Smooth muscle cell (in vitro differentiated cells): ENCODE measurements around the gene TBRG1. TPM values are rescaled to one million over a fixed set of nuclear protein-coding genes. Genes with fewer than 3 reads are reported as not detected.
A peak's percentile ranks its signal among the peaks of the same experiment; 100 is the strongest.

Experiments used
- DNase-seq: peaks from one replicate; lab custom pipeline; 2025; ENCODE audit not compliant: unreplicated experiment; lab: John Stamatoyannopoulos, UW
- H2AFZ ChIP-seq: fragments of 200-600 bp; sonication (generic); 2 replicates; pipeline ENCODE4 v1.6.0; 2016; ENCODE audit warnings: antibody characterized with exemption, low read depth, mild to moderate bottlenecking
- H3F3A ChIP-seq: fragments of 200-600 bp; sonication (generic); 2 replicates; pipeline ENCODE4 v1.6.0; 2017; ENCODE audit warnings: antibody characterized with exemption, low read depth
- H3K27ac ChIP-seq: fragments of 200-600 bp; sonication (generic); 2 replicates; pipeline ENCODE4 v1.5.1; 2016; ENCODE audit warnings: low read depth, mild to moderate bottlenecking
- H3K27me3 ChIP-seq: fragments of 200-600 bp; sonication (generic); 2 replicates; pipeline ENCODE4 v1.6.1; 2016; ENCODE audit warnings: low read depth, mild to moderate bottlenecking
- H3K36me3 ChIP-seq: fragments of 200-600 bp; sonication (generic); 2 replicates; pipeline ENCODE4 v1.5.1; 2016; ENCODE audit warnings: low read depth
- H3K4me1 ChIP-seq: fragments of 200-600 bp; sonication (generic); 2 replicates; pipeline ENCODE4 v1.5.1; 2016; ENCODE audit warnings: low read depth
- H3K4me2 ChIP-seq: fragments of 200-600 bp; sonication (generic); 2 replicates; pipeline ENCODE4 v1.6.0; 2016; ENCODE audit warnings: mild to moderate bottlenecking
- H3K4me3 ChIP-seq: fragments of 200-600 bp; sonication (generic); 2 replicates; pipeline ENCODE4 v1.5.1; 2016; ENCODE audit warnings: mild to moderate bottlenecking
- H3K79me2 ChIP-seq: fragments of 200-600 bp; sonication (generic); 2 replicates; pipeline ENCODE4 v1.6.0; 2016; ENCODE audit warnings: low read depth, mild to moderate bottlenecking
- H3K9ac ChIP-seq: fragments of 200-600 bp; sonication (generic); 2 replicates; pipeline ENCODE4 v1.6.0; 2016; ENCODE audit warnings: low read depth
- H3K9me3 ChIP-seq: fragments of 200-600 bp; sonication (generic); replicated peaks from 2 replicates; pipeline ENCODE4 v1.5.1; 2016; ENCODE audit warnings: low read depth
- H4K20me1 ChIP-seq: fragments of 200-600 bp; sonication (generic); 2 replicates; pipeline ENCODE4 v1.6.0; 2016; ENCODE audit warnings: low read depth
- CTCF ChIP-seq: fragments of 200-600 bp; sonication (generic); IDR thresholded peaks from 2 replicates; pipeline ENCODE4 v1.5.1; 2017; ENCODE audit warnings: borderline replicate concordance, mild to moderate bottlenecking, antibody characterized with exemption; ENCODE audit not compliant: insufficient read depth, poor library complexity, severe bottlenecking
- WGBS: methylation state at CpG from one replicate; pipeline ENCODE4 v1.1.7; 2016; ENCODE audit warnings: low lambda C conversion rate; 5-methylcytosine and 5-hydroxymethylcytosine counted together
- polyA plus RNA-seq: library from polyadenylated mRNA; unstranded; fragments of >200 nt; fragmentation: Nextera tagmentation; extraction: Ambion mirVana; gene quantifications from 2 replicates; pipeline ENCODE4 v1.2.1, GENCODE V29; 2016
- total RNA-seq: library from RNA; depleted of rRNA; stranded (reverse); fragments of >200 nt; gene quantifications from 2 replicates; pipeline ENCODE4 v1.2.3, GENCODE V29; 2014

TBRG1 gene
- total and polyA plus RNA-seq, 2 experiments from 2014 or later = 28.5 to 30.6 TPM

- 1% methylated on average over 49 of the region's 58 CpGs for WGBS
- Histone ChIP-seq H3K4me1 (peaks cover 8% of the 10 kb centered on the region), H3F3A (no peaks in the 10 kb centered on the region), H3K4me2 (peak within 1 kb of the TSS; percentile 100), H2AFZ (peak within 1 kb of the TSS; percentile 99), H3K27ac (peak within 1 kb of the TSS; percentile 65), H3K36me3 (no peaks in the 10 kb centered on the region), H3K9ac (peak within 1 kb of the TSS; percentile 91), H3K4me3 (peak within 1 kb of the TSS; percentile 82), H4K20me1 (no peaks in the 10 kb centered on the region), H3K27me3 (no peaks in the 10 kb centered on the region), H3K9me3 (no peaks in the 10 kb centered on the region), H3K79me2 (no peaks in the 10 kb centered on the region)
- no peak for TF ChIP-seq CTCF
- peak; percentile 73 for DNase-seq
Observed at GRCh38 chr11:124673333-124674167, 50.9 kb downstream of the TBRG1 start, which contains the start of the genes SIAE and SPA17. Gene SIAE, minus strand, starts transcription at chr11:124673739. Its CDS starts 31 bp downstream, at chr11:124673708. Gene SPA17, plus strand, starts transcription at chr11:124673904. Its CDS starts 1,361 bp downstream, at chr11:124675265.

GRCh38 chr11:124674168-124674517, 51.5 kb downstream of the TBRG1 start:
- Histone ChIP-seq H3K4me1 (peaks cover 8% of the 10 kb centered on the region), H3F3A (no peaks in the 10 kb centered on the region), H3K79me2 (no peaks in the 10 kb centered on the region), H3K4me3 (peak overlapping the region; percentile 82), H3K36me3 (no peaks in the 10 kb centered on the region), H3K9ac (peak overlapping the region; percentile 91), H4K20me1 (no peaks in the 10 kb centered on the region), H3K27me3 (no peaks in the 10 kb centered on the region), H3K9me3 (no peaks in the 10 kb centered on the region), H3K27ac (peak overlapping the region; percentile 65), H3K4me2 (peak overlapping the region; percentile 100), H2AFZ (peak overlapping the region; percentile 99)
- 22% methylated on average over 17 of the region's 18 CpGs for WGBS
- TF ChIP-seq CTCF = no peak
- no peak for DNase-seq

- Histone ChIP-seq H3K4me1 (peaks cover 8% of the 10 kb centered on the region), H3K79me2 (no peaks in the 10 kb centered on the region), H4K20me1 (no peaks in the 10 kb centered on the region), H3K9me3 (no peaks in the 10 kb centered on the region), H3K4me3 (peak overlapping the region; percentile 82), H3K27ac (peak overlapping the region; percentile 65), H2AFZ (peak overlapping the region; percentile 99), H3K4me2 (peak overlapping the region; percentile 100), H3K27me3 (peaks cover under 1% of the 10 kb centered on the region), H3K36me3 (no peaks in the 10 kb centered on the region), H3K9ac (peak overlapping the region; percentile 91), H3F3A (no peaks in the 10 kb centered on the region)
- no peak for TF ChIP-seq CTCF
- no peak for DNase-seq
- WGBS = 72% methylated on average over 5 of the region's 5 CpGs
Observed at GRCh38 chr11:124674571-124674970, 51.9 kb downstream of the TBRG1 start.
